Measurements from ENCODE around the gene CKAP2L.

Gene CKAP2L

GRCh38 chr2:112772322-112772721, 7.9 kb upstream of the CKAP2L start:
- in situ Hi-C loops (cut with HindIII; ENCODE audit: low pct_unique_long_range_greater_than_20kb, low sequenced_read_pairs) = no loop called here
- no peak for TF ChIP-seq JUND (IDR thresholded peaks at IDR 0.05; ENCODE audit: low read depth)
- DNase-seq (ENCODE audit: low read depth in 1 of 2, low spot score in 1 of 2) = no peak

GRCh38 chr2:112768432-112768831, 4.0 kb upstream of the CKAP2L start:
- no peak for TF ChIP-seq JUND (IDR thresholded peaks at IDR 0.05; ENCODE audit: low read depth)
- in situ Hi-C loops (cut with HindIII; ENCODE audit: low pct_unique_long_range_greater_than_20kb, low sequenced_read_pairs) = no loop called here
- DNase-seq (ENCODE audit: low read depth in 1 of 2, low spot score in 1 of 2) = peak in 1 of 2 experiments; percentile 10

- no peak for DNase-seq (ENCODE audit: low read depth in 1 of 2, low spot score in 1 of 2)
Measured at GRCh38 chr2:112767693-112768330, 3.4 kb upstream of the CKAP2L start.

GRCh38 chr2:112765251-112765650, 842 bp upstream of the CKAP2L start:
- in situ Hi-C loops (cut with HindIII; ENCODE audit: low pct_unique_long_range_greater_than_20kb, low sequenced_read_pairs) = no loop called here
- peak in 1 of 2 experiments; percentile 14 for DNase-seq (ENCODE audit: low read depth in 1 of 2, low spot score in 1 of 2)

More at GRCh38 chr2:112767693-112768330, 3.4 kb upstream of the CKAP2L start:
- in situ Hi-C loops (cut with HindIII; ENCODE audit: low pct_unique_long_range_greater_than_20kb, low sequenced_read_pairs) = no loop called here
- TF ChIP-seq JUND (IDR thresholded peaks at IDR 0.05; ENCODE audit: low read depth) = no peak

GRCh38 chr2:112762276-112762675, 2.1 kb downstream of the CKAP2L start:
- no peak for DNase-seq (ENCODE audit: low read depth in 1 of 2, low spot score in 1 of 2)
- no peak for TF ChIP-seq JUND (IDR thresholded peaks at IDR 0.05; ENCODE audit: low read depth)
- in situ Hi-C loops (cut with HindIII; ENCODE audit: low pct_unique_long_range_greater_than_20kb, low sequenced_read_pairs) = no loop called here

More at GRCh38 chr2:112765251-112765650, 842 bp upstream of the CKAP2L start:
- no peak for TF ChIP-seq JUND (IDR thresholded peaks at IDR 0.05; ENCODE audit: low read depth)

- in situ Hi-C loops (cut with HindIII; ENCODE audit: low pct_unique_long_range_greater_than_20kb, low sequenced_read_pairs) = no loop called here
- TF ChIP-seq JUND (IDR thresholded peaks at IDR 0.05; ENCODE audit: low read depth) = no peak
- no peak for DNase-seq (ENCODE audit: low read depth in 1 of 2, low spot score in 1 of 2)
Measured at GRCh38 chr2:112760149-112760548, 4.3 kb downstream of the CKAP2L start.

GRCh38 chr2:112758711-112759110, 5.7 kb downstream of the CKAP2L start:
- in situ Hi-C loops (cut with HindIII; ENCODE audit: low pct_unique_long_range_greater_than_20kb, low sequenced_read_pairs) = no loop called here
- DNase-seq (ENCODE audit: low read depth in 1 of 2, low spot score in 1 of 2) = no peak
- TF ChIP-seq JUND (IDR thresholded peaks at IDR 0.05; ENCODE audit: low read depth) = no peak

GRCh38 chr2:112757265-112757664, 7.1 kb downstream of the CKAP2L start:
- no peak for DNase-seq (ENCODE audit: low read depth in 1 of 2, low spot score in 1 of 2)
- no peak for TF ChIP-seq JUND (IDR thresholded peaks at IDR 0.05; ENCODE audit: low read depth)
- in situ Hi-C loops (cut with HindIII; ENCODE audit: low pct_unique_long_range_greater_than_20kb, low sequenced_read_pairs) = no loop called here

GRCh38 chr2:112756207-112756606, 8.2 kb downstream of the CKAP2L start:
- in situ Hi-C loops (cut with HindIII; ENCODE audit: low pct_unique_long_range_greater_than_20kb, low sequenced_read_pairs) = no loop called here
- TF ChIP-seq JUND (IDR thresholded peaks at IDR 0.05; ENCODE audit: low read depth) = no peak

GRCh38 chr2:112755444-112755843, 9.0 kb downstream of the CKAP2L start:
- TF ChIP-seq JUND (IDR thresholded peaks at IDR 0.05; ENCODE audit: low read depth) = no peak
- in situ Hi-C loops (cut with HindIII; ENCODE audit: low pct_unique_long_range_greater_than_20kb, low sequenced_read_pairs) = no loop called here
- no peak for DNase-seq (ENCODE audit: low read depth in 1 of 2, low spot score in 1 of 2)

More at GRCh38 chr2:112756207-112756606, 8.2 kb downstream of the CKAP2L start:
- DNase-seq (ENCODE audit: low read depth in 1 of 2, low spot score in 1 of 2) = no peak

GRCh38 chr2:112754564-112754963, 9.8 kb downstream of the CKAP2L start:
- in situ Hi-C loops (cut with HindIII; ENCODE audit: low pct_unique_long_range_greater_than_20kb, low sequenced_read_pairs) = no loop called here
- DNase-seq (ENCODE audit: low read depth in 1 of 2, low spot score in 1 of 2) = no peak
- TF ChIP-seq JUND (IDR thresholded peaks at IDR 0.05; ENCODE audit: low read depth) = no peak

- in situ Hi-C loops (cut with HindIII; ENCODE audit: low pct_unique_long_range_greater_than_20kb, low sequenced_read_pairs) = no loop called here
- TF ChIP-seq JUND (IDR thresholded peaks at IDR 0.05; ENCODE audit: low read depth) = no peak
- DNase-seq (ENCODE audit: low read depth in 1 of 2, low spot score in 1 of 2) = no peak
Measured at GRCh38 chr2:112752667-112753066, 11.7 kb downstream of the CKAP2L start.

GRCh38 chr2:112751451-112752197, 12.8 kb downstream of the CKAP2L start:
- TF ChIP-seq JUND (IDR thresholded peaks at IDR 0.05; ENCODE audit: low read depth) = no peak
- no peak for DNase-seq (ENCODE audit: low read depth in 1 of 2, low spot score in 1 of 2)
- in situ Hi-C loops (cut with HindIII; ENCODE audit: low pct_unique_long_range_greater_than_20kb, low sequenced_read_pairs) = no loop called here

All from T47D (cell line).